Loucy (cell line): Measurements from ENCODE around the gene TFEB.

Experiments used
- EZH2phosphoT487 ChIP-seq: fragments of 200-600 bp; IDR thresholded peaks from 2 replicates; pipeline ENCODE4 v1.6.1; 2018; ENCODE audit warnings: antibody characterized with exemption, mild to moderate bottlenecking, moderate library complexity, borderline replicate concordance
- TF ChIP-seq, protein P1 (sequence below): fragments of 200-600 bp; sonication (generic); conservative IDR thresholded peaks from 2 replicates; pipeline ENCODE4 v1.5.1; 2014; ENCODE audit warnings: mild to moderate bottlenecking, antibody characterized with exemption, low read length

DNA sequence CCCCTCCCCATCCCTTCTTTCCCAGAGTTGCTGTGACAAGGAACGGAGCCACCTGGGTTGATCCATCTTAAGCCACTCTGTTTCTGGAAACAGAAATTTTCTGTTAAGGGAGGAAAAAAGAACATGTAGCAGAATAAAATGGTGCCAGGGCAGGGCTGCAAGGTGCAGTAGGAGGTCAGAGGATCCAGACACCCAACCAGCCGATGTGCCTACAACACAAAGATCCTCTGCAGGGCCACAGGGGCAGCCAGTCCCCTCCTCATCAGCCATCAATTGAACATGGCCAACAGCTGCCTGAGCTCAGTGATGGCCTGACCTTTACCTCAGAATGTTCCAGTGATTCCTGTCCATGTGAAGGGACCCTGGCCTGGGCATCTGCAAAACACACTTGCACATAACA is 85.3 kb downstream of the TFEB start:
- TF ChIP-seq EZH2phosphoT487, result no peak
- TF ChIP-seq, protein P1, sequence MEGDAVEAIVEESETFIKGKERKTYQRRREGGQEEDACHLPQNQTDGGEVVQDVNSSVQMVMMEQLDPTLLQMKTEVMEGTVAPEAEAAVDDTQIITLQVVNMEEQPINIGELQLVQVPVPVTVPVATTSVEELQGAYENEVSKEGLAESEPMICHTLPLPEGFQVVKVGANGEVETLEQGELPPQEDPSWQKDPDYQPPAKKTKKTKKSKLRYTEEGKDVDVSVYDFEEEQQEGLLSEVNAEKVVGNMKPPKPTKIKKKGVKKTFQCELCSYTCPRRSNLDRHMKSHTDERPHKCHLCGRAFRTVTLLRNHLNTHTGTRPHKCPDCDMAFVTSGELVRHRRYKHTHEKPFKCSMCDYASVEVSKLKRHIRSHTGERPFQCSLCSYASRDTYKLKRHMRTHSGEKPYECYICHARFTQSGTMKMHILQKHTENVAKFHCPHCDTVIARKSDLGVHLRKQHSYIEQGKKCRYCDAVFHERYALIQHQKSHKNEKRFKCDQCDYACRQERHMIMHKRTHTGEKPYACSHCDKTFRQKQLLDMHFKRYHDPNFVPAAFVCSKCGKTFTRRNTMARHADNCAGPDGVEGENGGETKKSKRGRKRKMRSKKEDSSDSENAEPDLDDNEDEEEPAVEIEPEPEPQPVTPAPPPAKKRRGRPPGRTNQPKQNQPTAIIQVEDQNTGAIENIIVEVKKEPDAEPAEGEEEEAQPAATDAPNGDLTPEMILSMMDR, result no peak
